Middle frontal gyrus (tissue), 1 donor: Measurements from ENCODE around the gene NEURL1B.

ENCODE experiments used
- DNase-seq: peaks from one replicate; pipeline ENCODE4 v3.0.0-alpha.2; 2015; ENCODE audit warnings: low spot score; ENCODE audit errors: extremely low spot score

The NEURL1B gene

DNA sequence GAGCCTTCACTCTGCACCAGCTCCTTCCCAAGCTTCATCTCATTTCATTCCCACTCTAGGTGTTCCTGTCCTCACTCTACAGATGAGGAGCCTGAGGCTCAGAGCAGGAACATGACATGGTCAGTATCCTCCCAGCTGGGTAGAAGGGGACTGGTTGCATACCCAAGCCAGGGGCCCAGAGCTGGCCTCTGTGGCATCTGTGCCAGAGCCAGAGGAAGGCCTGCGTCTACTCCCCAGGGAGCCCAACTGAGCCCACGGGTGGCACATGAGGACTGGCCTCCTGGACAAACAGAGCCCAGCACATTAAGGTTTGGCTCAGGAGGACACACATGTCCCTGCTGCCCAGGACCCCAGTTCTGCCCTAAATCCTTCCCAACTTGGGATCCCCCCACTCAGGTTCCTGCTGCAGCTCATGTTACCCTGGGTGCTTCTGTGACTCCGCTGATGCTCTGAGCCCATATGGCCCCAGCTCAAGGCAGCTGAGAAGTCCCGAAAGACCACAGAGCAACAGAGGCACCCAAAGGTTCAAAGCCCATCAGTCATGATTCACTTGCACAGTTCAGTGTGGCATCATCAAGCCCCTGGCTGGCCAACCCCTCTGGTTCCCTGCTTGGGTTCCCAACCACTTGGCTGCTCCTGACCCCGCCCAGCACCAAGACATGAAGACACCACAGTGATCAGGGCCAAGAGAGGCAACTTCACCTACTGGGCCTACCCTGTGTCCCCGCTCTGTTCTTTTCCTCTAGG is 8.5 kb upstream of the NEURL1B start:
- DNase-seq = no peak

DNA sequence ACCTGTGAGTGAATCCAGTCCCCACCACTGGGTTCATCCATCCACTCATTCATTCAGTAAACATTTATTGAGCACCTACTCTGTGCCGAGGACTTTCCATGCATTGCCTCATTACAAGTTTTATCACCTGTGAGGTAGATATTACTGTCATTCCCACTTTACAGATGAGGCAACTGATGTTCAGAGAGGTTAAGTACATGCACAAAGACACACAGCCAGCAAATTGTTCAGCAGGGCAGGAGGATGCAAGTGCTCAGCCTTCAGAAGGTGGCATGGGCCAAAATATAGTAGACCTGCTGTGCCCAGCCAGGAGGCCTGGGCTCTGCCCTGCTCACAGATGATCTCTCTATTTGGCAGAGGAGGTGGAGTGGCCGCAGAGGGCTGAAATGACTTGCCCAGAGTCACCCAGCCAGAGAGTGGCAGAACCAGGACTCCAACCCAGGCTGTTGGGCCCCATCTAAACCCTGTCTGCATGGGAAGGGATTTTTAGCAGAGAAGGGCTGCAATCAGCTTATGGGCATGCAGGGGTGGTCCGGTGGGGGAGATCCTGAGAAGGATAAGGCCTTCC is 7.6 kb upstream of the NEURL1B start:
- no peak for DNase-seq

DNA sequence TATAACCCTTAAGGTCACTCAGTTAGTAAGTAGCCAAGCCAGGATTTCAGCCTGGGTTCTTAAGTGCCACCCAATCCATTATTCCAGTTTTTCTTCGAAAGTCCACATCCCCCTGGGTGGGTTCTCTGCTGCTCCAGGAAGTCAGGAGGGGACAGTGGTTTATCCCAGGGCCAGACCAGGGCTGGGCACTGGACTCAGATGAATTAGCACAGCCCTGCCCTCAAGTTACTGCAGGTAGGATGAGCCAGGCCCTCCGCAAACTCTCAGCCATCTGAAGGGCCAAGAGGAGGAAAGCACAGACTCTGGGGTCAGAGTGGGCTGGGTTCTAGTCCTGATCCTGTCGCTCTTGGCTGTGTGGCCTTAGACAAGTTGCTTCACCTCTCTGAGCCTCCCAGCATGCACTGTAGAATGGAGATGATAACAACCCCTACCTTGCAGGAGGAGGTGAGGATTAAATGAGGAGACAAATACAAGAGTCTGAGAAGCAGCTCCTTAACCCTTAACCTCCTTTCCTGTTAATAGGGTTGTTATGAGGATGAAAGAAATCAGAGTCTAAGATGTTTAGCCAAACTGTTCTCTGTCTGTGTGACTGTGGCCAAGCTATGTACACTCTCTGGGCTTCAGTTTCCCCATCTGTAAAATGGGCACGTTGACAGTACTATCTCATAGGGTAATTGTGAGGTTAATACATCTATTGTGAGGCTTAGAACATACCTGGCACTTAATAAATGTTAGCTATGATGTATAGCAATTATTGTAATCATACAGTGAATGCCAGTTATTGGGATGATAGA is 6.8 kb upstream of the NEURL1B start:
- no peak for DNase-seq

DNA sequence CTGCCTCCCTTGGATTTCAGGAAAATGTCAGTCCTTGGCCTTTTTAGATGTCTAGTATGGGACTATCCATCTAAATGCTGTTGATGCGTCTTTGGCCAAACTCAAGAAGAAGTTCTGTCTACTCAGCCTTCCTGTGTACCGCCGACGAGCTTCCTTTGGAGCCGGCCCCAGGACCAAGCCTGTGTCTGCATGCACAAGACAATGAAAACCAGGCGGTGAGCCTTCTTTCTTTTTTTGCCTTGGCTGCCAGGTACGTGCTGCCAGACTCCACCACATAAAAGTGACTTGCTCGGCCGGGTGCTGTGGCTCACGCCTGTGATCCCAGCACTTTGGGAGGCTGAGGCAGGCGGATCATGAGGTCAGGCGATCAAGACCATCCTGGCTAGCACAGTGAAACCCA is 6.0 kb upstream of the NEURL1B start:
- no peak for DNase-seq

DNA sequence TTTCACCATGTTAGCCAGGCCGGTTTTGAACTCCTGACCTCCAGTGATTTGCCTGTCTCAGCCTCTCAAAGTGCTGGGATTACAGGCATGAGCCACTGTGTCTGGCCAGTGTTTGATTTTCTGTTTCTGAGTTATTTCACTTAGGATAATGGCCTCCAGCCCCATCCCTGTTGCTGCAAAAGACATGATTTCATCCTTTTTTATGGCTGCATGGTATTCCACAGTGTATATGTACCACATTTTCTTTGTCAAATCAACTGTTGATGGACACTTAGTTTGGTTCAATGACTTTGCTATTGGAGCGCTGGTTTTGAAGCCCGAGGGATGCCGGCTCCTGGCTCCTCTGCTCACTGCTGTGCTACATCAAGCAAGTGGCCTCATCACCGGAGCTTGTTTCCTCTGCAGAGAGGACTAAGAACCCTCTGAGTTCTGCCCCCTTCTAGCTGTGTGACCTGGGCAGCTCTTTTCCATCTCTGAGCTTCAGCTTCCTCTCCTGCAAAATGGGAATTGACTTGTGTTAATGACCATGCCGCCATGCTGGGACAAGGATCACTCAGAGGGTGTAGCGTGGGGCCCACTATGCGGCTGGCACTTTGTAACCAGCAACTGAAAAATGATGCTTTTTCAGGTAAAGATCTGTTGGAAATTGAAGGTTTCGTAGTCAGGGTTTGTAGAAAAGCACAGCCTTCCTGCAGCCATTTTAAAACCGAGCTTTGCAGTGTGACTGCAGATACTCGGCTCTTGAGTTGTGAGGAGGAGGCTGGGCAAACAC is 4.6 kb upstream of the NEURL1B start:
- DNase-seq = no peak

DNA sequence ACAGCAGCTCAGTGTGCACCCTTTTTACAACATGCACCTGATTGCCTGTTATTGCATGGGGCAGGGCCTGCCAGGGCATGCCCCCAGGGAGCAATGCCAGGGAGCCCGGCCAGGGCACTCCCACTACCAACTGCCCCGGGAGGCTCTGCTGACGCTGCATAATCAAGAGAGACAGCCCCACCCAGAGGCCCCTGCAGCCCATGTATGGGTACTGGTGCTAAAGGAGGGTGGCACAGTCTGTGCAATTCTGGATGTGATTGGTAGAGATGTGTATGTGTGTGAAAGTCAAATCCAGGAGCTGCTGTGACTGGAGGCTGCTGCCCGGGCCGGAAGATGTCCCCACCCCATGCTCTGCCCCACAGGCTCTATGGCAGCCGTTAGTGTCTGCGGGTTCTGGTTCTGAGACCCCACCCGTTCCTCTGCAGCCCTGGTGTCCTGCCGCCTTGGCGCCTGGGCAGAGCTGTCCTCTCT is 3.9 kb upstream of the NEURL1B start:
- DNase-seq = no peak

DNA sequence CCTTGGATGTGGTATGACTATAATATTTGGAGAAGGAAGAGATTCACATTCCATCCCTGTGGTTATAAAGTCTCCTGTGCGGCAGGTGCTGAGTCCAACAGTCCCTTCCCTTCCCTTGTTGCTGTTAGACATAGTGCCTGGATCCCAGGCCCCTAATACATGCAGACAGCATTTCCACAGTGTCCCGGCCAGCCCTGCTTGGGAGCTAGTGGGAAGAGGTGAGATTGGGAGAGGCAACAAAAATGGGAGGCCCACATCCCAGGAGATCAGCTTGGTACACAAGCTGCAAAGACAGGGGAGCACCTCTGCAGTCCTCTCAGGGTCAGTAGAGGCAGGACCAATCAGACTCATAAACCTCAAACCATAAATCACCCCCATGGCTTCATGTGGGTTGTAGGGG is 3.3 kb upstream of the NEURL1B start:
- no peak for DNase-seq

DNA sequence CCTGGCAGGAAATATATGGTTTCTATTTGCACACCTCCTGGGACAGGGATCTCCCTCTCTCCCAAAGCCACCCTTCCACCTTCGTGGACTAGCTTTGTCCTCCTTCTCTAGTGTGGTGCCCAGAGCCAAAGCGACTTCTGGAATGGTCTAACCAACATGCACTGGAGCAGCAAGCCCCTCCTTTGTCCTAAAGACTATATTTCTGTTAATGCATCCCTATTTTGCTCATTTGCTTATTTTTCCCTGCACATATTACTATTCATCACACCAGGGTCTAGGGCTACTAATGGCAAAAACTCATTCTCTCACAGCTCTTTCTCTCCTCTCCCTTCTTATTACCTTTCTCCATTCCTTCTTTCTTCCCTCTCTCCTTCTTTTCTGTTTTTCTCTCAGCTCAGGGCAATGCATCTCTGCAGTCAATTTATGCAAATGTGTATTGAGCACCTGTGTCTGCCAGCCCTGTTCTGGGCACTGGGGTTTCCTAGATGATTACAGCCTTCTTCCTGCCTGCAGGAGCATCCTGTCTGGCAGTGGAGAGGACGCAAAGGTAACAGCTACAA is 2.8 kb upstream of the NEURL1B start:
- DNase-seq = no peak

DNA sequence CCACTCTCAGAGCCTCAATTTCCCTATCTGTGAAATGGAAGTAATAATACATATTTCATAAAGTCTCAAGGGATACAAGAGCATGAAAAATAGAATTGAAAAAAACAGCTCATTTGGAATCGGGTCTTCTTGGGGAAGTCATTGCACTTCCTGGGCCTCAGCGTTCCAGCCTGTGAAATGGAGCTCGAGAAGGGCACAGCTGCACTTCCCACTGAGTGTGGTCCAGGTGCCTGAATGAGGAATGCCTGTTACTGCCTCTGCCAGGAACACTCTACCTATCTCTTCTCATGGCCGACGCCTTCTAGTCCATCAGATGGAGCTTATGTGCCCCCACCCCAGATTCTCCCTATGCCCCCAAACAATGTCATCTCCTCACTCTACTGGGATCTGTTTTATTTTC is 924 bp upstream of the NEURL1B start:
- no peak for DNase-seq

GRCh38 chr5:172641359-172642050 is 442 bp downstream of the NEURL1B start:
- DNase-seq = no peak

GRCh38 chr5:172642051-172642409 is 967 bp downstream of the NEURL1B start:
- no peak for DNase-seq

DNA sequence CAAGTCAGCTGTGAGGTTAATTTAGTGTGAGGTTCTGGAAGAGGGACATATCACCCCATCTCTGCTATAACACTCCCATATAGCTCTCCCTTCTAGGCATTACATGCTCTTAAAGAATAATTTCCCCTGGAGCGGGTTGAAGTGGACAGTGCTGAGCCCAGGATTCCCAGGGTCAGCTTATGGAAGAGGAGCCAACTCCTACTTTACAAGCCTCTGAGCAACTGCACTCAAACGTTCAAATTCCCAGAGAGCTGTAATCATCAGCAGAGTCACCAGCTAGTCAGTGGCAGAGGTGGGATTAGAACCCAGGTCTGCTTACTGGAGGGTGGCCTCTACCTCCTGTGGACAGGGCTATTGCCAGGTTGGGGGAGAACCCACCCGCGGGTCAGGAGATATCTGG is 1.4 kb downstream of the NEURL1B start:
- DNase-seq = no peak

GRCh38 chr5:172642926-172643871 is 2.1 kb downstream of the NEURL1B start:
- peak; percentile 5 for DNase-seq

GRCh38 chr5:172644266-172644665 is 3.2 kb downstream of the NEURL1B start:
- DNase-seq = no peak

DNA sequence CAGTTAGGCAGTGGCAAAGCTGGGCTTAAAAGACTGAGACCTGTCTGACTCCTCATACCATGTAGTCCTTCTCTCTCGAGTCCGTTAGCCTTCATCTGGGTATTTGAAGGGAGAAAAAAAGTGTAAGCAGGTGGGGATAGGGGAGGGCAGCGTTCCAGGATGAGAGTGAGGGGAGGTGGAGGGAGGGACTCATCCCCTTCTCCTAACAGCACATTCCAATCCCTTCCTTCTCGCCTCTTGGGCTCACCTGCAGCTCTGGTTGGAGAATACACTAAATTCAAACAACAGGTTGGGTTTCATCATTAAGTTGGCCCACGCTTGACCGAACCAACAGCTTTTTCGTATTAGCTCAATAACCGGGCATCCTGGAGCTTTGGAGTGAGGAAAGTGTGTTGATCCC is 3.6 kb downstream of the NEURL1B start:
- no peak for DNase-seq

DNA sequence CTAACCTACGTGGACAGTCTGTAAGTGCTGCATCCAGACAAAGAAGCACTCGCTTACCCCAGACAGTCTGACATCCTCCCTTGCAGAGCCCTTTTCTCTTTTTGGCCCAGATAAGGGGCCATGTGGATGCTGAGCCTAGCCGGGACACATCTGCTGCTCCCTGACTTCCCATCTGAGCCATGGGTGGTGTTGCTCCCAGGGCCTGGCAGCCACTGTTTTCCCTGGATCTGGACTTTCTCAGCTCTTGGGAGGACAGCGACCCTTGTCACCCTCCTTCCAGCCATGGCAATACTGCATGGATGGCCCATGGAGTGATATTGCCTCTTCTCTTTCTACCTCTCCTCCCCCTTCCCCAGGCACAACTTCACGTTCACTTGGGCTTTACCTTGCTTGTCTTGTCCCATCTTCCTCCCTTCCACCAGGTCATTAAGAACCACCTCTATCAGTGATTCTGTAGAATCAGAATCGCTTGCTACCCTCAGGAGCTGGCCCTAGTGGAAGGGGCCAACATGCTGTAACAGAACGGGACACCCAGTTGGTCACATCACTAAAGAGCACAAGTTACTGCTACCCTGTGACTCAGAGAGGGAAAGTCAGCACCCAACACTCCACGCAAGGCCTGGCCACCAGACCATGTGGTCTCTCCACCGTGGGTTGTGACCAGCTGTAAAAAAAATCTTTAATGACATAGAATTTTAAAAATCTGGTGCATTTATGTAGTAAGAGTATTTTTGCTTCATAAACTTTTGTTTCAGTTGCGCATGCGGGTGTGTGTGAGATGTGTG is 4.4 kb downstream of the NEURL1B start:
- DNase-seq = no peak

GRCh38 chr5:172646716-172647285 is 5.7 kb downstream of the NEURL1B start:
- DNase-seq = no peak

DNA sequence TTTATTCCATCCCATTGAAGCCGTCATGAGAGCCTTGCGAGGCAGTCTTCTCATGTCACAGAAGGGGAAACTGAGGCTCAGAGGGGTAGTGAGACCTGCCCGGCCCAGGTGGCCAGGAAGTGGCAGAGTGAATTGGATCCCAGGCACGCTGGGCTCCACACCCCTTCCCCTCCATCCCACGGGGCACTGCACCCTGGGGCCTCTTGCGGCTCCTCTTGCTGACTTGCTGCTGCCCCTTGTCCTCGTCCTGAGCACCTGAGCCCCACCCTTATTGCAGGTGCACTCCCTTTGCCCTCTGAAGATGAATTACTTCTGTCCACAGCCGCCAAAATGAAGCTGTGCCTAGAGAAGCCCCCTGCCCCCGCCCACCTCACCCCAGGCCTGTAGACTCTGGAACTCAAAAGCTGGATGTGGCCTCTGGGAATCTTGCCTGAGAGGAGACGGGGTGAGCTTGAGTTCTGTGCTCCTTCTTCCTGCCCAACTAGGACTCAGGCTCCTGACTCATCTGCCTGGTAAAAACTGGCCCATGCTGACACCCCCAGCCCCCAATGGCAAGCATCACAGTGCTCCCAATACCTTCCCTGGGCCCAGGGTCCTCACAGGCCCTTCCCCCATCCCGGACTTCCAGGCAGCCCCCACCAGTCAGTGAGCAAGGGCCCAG is 6.4 kb downstream of the NEURL1B start:
- DNase-seq = no peak
